LNCaP clone FGC (cell line): ENCODE results near the gene UTP4.

Source experiments
- DNase-seq: peaks from one replicate; pipeline ENCODE4 v3.0.0-alpha.2; 2011; ENCODE audit warnings: low read depth
- H3K4me3 ChIP-seq: 2 replicates; pipeline ENCODE4 v1.5.1; 2011; ENCODE audit warnings: mild to moderate bottlenecking, low read depth, low read length, control low read depth
- CTCF ChIP-seq: IDR thresholded peaks from 2 replicates; pipeline ENCODE4 v1.5.1; 2012; ENCODE audit warnings: mild to moderate bottlenecking; ENCODE audit not compliant: control insufficient read depth, insufficient read depth; ENCODE audit errors: extremely low read depth

The UTP4 gene

DNA sequence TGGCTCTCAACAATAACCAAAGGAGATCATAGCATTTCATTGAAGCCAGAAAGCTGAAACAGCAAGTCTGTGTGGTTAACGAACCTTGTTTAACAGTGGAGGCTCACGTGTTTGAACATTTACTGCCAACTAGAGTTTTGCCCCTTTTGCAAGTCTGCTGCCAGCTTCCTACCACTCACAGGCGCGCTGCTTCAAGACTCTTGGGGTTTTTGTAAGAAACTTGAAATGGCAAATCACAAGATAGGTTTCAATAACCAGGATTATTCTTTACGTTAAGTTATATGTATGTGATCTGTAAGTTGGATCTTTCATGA, 55.7 kb downstream of the UTP4 start:
- peak overlapping the region; percentile 81 for H3K4me3 ChIP-seq

GRCh38 chr16:69188716-69189115, 56.3 kb downstream of the UTP4 start:
- no peak for DNase-seq
- peak overlapping the region; percentile 81 for H3K4me3 ChIP-seq
- TF ChIP-seq CTCF = no peak

More for the DNA sequence above, 55.7 kb downstream of the UTP4 start:
- no peak for DNase-seq
- TF ChIP-seq CTCF = no peak

- no peak for DNase-seq
- no peak overlapping the region for H3K4me3 ChIP-seq
- no peak for TF ChIP-seq CTCF
Observed at GRCh38 chr16:69190046-69190588, 57.7 kb downstream of the UTP4 start.

GRCh38 chr16:69190598-69190997, 58.1 kb downstream of the UTP4 start:
- TF ChIP-seq CTCF = no peak
- no peak for DNase-seq
- H3K4me3 ChIP-seq = no peak overlapping the region

- TF ChIP-seq CTCF = no peak
- no peak for DNase-seq
- H3K4me3 ChIP-seq = no peak overlapping the region
Observed at GRCh38 chr16:69191136-69191535, 58.7 kb downstream of the UTP4 start.

GRCh38 chr16:69193855-69194254, 61.4 kb downstream of the UTP4 start:
- H3K4me3 ChIP-seq = no peak overlapping the region
- no peak for DNase-seq
- no peak for TF ChIP-seq CTCF

DNA sequence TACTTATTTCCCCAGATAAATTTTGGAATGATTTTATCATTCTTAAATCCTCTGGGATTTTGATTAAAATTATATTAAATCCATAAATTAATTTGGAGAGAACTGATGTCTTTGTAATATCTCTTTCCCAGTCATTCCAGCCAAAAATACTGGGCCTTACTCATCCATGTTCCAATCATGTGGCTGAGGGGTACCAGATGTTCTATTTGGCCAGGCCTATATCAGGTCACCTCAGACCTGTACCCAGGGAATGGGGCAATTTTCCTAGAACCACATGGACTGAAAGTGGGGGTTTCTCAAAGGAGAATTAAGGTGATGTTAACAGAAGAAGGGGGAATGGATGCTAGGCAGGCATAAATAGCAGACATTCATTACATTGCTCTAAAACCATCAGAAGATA, 62.0 kb downstream of the UTP4 start:
- DNase-seq = no peak
- no peak overlapping the region for H3K4me3 ChIP-seq
- no peak for TF ChIP-seq CTCF
